Activated CD4-positive, alpha-beta T cell treated with anti-CD3 and anti-CD28 coated beads, Interleukin-2, amount 10 ng/mL, durations not matched to agents 7 days and 5 days (primary cell): Measurements from ENCODE around the gene PGLYRP4. TPM values are rescaled to one million over a fixed set of nuclear protein-coding genes. Genes with fewer than 3 reads are reported as not detected.
A peak's percentile ranks its signal among the peaks of the same experiment; 100 is the strongest.
"Not testable (repeated sequence)": the region's sequence is repeated elsewhere in the genome, so short reads cannot be mapped to it uniquely, and the experiment has no call there.

Experiments used
- CTCF ChIA-PET: fragments of 350-600 bp; sonication (Branson Sonifier 250); formaldehyde crosslinking; loops from one replicate; lab custom pipeline; 2021; ENCODE audit warnings: antibody characterized with exemption; lab: Charles Lee
- POLR2A ChIA-PET: fragments of 350-600 bp; sonication (Branson Sonifier 250); formaldehyde crosslinking; loops from one replicate; lab custom pipeline; 2021; ENCODE audit warnings: antibody characterized with exemption; lab: Charles Lee
- DNase-seq: peaks from one replicate; pipeline ENCODE4 v3.0.0-alpha.2; 2020
- H3K27ac Mint-ChIP-seq: one replicate; pipeline ENCODE4 v1.8.0; 2021; ENCODE audit warnings: mild to moderate bottlenecking, moderate library complexity, mixed read lengths
- H3K27me3 Mint-ChIP-seq: one replicate; pipeline ENCODE4 v1.8.0; 2021; ENCODE audit warnings: mixed read lengths
- H3K36me3 Mint-ChIP-seq: one replicate; pipeline ENCODE4 v1.8.0; 2021; ENCODE audit warnings: low read depth, mixed read lengths
- H3K4me1 Mint-ChIP-seq: one replicate; pipeline ENCODE4 v1.8.0; 2021; ENCODE audit warnings: mixed read lengths
- H3K4me3 Mint-ChIP-seq: one replicate; pipeline ENCODE4 v1.8.0; 2021; ENCODE audit warnings: mild to moderate bottlenecking, moderate library complexity, mixed read lengths
- H3K9me3 Mint-ChIP-seq: one replicate; pipeline ENCODE4 v1.8.0; 2021; ENCODE audit warnings: mixed read lengths
- total RNA-seq, 2 experiments: library from RNA; stranded (reverse); gene quantifications; one replicate each; pipeline ENCODE4 v1.2.3, GENCODE V29; 2021

Gene PGLYRP4
- total RNA-seq, 2 experiments from 2014 or later: not detected

DNA sequence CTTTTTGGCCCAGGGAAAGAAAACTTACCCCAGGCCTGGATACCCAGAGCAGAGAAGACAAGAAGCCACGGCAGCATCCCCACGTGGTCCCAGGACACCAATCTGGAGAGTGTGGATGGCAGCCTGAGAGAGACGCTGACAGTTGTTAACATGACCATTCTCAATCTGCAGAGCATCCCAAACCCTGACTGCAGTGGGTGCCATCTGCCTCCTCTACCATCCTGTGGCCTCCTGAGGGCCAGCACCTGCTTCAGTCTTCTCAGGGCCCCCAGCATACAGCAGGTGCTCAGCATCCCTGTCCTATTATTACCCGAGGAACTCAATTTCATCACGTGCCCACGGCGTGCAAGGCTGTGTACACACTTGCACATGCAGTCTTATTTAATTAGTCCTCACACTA lies 785 bp downstream of the PGLYRP4 start:
- Mint-ChIP-seq H3K27me3 (peaks cover 26% of the 10 kb centered on the region), H3K4me3 (no peak overlapping the region), H3K4me1 (peaks cover 37% of the 10 kb centered on the region), H3K36me3 (no peaks in the 10 kb centered on the region), H3K9me3 (no peaks in the 10 kb centered on the region), H3K27ac (no peak overlapping the region)
- ChIA-PET POLR2A (no interaction called here), CTCF (no interaction called here)
- DNase-seq: peak; percentile 3

DNA sequence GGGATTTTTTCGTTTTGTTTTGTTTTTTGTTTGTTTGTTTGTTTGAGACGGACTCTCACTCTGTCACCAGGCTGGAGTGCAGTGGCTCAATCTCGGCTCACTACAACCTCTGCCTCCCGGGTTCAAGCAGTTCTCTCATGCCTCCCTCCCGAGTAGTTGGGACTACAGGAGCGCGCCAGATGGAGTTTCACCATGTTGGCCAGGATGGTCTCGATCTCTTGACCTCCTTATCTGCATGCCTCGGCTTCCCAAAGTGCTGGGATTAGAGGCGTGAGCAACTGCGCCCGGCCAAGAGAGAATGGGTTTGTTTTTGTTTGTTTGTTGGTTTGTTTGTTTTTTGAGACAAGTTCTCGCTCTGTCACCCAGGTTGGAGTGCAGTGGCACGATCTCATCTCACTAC lies 1.6 kb downstream of the PGLYRP4 start:
- H3K36me3 Mint-ChIP-seq, DNase-seq, POLR2A ChIA-PET, CTCF ChIA-PET, H3K4me3 Mint-ChIP-seq, H3K9me3 Mint-ChIP-seq, H3K27ac Mint-ChIP-seq: not testable (repeated sequence)
- H3K4me1 Mint-ChIP-seq: peaks cover 42% of the 10 kb centered on the region
- H3K27me3 Mint-ChIP-seq: peaks cover 33% of the 10 kb centered on the region

DNA sequence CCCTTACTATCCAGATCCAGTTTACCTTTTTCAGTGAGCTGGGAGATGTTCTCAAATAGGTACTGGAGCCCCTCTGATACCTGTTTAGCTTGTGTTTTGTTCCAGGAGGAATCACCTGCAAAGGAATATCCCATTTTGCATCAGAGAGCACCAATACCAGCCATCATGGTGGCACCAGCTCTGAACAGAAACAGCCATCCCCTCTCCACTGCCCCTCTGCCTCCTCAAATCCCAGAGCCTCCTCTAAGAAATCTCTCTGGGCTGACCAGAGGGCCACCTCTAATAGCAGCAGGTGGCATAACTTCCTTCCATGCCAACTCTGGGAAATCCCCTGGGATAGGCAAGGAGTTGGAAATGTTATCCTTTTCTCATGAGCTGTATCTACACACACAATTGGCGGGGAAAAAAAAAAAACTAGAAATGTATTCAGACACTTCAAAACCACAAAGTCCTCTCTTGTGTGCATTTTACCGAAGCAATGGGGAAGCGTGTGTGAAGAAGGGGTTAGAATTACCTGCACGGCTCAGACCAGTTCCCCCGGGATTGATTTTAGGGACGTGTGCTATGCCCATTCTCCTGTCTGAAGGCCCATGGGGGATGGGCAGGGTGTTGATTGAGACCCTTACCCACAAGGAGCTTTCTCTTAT lies 2.4 kb downstream of the PGLYRP4 start:
- ChIA-PET CTCF (interaction anchor here (0.8 to 1.0 kb wide), 2 partner anchors 9 to 42 kb away, joined by 3 to 4 read pairs; no protein-coding TSS in a partner anchor), POLR2A (no interaction called here)
- Mint-ChIP-seq H3K27me3 (peaks cover 30% of the 10 kb centered on the region), H3K36me3 (no peaks in the 10 kb centered on the region), H3K4me1 (peaks cover 42% of the 10 kb centered on the region), H3K27ac (no peak overlapping the region), H3K4me3 (no peak overlapping the region), H3K9me3 (no peaks in the 10 kb centered on the region)
- DNase-seq: no peak

DNA sequence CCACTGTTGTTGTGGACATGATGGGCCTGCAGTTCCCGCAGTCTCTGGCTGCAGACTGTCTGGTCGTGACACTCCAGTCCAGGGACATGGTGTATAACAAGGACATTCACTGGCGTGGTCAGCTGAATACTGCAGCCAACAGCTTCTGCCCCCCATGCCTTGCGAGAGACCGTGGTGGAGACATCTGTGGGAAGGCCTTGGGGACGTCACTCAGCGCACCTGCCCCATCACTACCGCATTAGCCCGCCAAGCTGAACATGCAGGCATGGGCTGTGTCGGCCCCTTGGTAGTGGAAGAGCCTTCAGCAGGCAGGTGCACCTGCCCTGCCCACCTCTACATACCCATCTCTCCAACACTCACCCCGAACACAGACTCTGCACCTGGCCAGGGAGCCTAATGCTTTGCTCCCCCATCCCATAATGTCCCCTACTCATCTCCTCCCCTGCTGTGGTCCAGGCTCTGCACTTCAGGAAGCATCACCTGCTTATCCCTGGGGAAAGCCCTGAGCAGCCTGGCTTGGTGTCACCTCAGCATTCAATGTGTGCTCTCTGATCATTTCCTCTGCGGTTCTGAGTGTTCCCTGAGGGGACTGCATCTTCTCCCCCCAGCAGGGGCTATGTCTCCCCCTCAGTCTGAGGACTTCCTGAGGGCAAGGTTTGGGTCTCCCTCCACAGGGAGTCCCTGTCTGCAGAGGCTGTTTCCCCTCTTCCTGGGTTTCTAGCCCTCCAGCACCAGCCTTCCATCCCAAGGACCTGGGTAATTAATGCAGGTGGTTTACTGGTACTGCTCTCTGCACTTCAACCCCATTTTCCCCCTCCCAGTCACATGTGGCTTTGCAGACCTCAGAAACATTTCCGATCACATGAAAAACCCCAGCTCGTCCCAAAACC lies 3.2 kb downstream of the PGLYRP4 start:
- Mint-ChIP-seq H3K27ac (peak overlapping the region; percentile 4), H3K4me1 (peaks cover 47% of the 10 kb centered on the region), H3K27me3 (peaks cover 26% of the 10 kb centered on the region), H3K4me3 (no peak overlapping the region), H3K9me3 (no peaks in the 10 kb centered on the region), H3K36me3 (no peaks in the 10 kb centered on the region)
- POLR2A ChIA-PET: no interaction called here
- no peak for DNase-seq
- CTCF ChIA-PET: interaction anchor here (0.9 to 1.3 kb wide), 3 partner anchors 12 to 57 kb away, joined by 3 to 5 read pairs (median 3); partner anchors contain the start of gene S100A9

DNA sequence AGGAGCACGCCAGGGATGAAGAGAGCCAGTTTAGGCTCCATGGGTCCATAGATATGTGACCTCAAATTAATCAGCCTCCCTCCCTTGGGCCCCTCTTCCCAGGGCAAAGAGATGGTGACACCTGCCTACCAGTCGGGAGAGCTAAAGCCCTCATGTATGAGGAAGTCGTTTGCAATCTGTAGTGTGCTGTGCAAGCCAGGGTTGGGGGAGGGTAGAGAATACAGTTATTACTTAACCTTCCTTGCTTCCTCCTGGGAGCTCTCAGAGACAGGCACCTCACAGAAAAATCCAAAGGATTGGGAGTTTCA lies 4.0 kb downstream of the PGLYRP4 start:
- POLR2A ChIA-PET: no interaction called here
- Mint-ChIP-seq H3K27ac (no peak overlapping the region), H3K4me3 (no peak overlapping the region), H3K9me3 (no peaks in the 10 kb centered on the region), H3K36me3 (no peaks in the 10 kb centered on the region), H3K27me3 (peaks cover 26% of the 10 kb centered on the region), H3K4me1 (peaks cover 54% of the 10 kb centered on the region)
- CTCF ChIA-PET: interaction anchor here (0.9 to 1.3 kb wide), 2 partner anchors 13 to 56 kb away, joined by 3 to 5 read pairs; partner anchors contain the start of gene S100A9
- no peak for DNase-seq

DNA sequence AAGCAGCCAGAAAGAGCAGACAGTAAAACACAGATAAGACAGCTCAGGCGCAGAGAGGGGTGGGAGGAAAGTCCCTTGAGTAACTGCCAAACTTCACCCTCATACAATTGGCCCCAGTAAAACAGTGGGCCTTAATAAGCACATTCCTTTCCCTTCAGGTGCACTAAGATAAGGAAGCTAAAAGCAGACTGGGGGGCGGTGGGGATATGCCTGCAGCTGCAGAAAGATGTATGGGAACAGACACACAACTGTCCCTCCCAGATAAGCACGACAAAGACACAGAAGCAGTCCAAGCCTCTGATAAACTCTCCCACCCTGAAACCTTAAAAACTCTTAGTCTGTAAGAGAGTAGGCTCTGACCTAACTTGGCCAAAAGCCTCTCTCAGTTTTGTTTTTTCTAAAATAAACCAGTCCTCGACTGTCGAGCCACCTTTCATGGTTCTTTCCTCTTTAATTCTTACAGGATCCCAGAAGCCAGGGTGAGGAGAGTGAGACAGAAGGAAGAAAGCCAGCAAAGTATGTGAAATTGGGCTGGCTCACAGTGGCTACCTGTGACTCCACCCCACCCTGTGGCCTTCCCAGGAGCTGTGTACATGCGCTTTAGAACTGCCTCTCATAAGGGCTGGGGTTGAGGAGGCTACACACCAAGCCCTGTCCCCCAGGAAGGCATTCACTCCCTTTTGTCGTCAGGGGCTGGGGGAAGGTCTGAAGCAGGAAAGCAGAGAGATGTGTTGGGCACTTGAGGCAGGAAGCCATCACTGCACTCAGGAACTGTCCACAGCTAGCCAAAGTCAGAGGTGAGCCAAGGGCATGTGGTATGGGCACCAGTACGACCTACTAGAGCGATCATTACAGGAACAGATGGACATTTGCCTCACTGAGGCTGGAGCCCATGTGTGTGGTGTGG lies 4.6 kb downstream of the PGLYRP4 start:
- Mint-ChIP-seq H3K36me3 (no peaks in the 10 kb centered on the region), H3K27me3 (peaks cover 25% of the 10 kb centered on the region), H3K27ac (no peak overlapping the region), H3K9me3 (no peaks in the 10 kb centered on the region), H3K4me1 (peaks cover 59% of the 10 kb centered on the region), H3K4me3 (no peak overlapping the region)
- ChIA-PET CTCF (interaction anchor here (0.6 to 1.3 kb wide), 2 partner anchors 13 to 395 kb away, joined by 3 to 5 read pairs; partner anchors contain the start of gene S100A9), POLR2A (no interaction called here)
- no peak for DNase-seq

DNA sequence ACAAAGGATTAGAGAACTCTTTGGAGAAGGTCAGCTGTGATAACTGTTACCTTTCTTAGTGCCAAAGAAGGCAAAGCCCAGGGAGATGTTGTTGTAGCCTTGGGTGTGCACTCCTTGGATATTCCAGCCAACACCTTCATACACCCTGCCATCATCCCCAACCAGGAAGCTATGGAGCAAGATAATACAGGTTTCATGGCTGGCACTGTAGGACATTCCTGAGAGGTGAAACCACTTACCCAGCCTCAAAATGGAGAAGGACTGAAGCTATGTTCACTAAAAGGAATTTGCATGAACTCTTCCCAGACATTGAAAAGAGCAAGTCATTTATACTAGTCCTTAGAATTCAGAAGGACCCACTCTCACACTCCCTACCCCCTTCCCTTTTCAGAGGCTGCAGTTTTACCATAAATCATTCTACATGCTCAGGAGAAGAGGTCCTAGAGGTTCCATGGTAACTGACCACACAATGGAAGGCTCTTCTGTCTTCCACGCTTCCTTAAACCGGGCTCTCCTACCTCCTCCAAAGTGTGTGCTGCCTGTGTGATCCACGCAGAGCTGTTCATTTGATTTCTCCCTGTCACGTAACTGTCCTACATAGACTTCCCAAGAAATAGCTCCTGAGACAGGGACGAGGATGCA lies 5.5 kb downstream of the PGLYRP4 start:
- CTCF ChIA-PET: no interaction called here
- H3K27me3 Mint-ChIP-seq: peaks cover 26% of the 10 kb centered on the region
- H3K4me3 Mint-ChIP-seq: no peak overlapping the region
- DNase-seq: no peak
- no peak overlapping the region for H3K27ac Mint-ChIP-seq
- H3K9me3 Mint-ChIP-seq: no peaks in the 10 kb centered on the region
- H3K36me3 Mint-ChIP-seq: no peaks in the 10 kb centered on the region
- peaks cover 59% of the 10 kb centered on the region for H3K4me1 Mint-ChIP-seq
- POLR2A ChIA-PET: no interaction called here

DNA sequence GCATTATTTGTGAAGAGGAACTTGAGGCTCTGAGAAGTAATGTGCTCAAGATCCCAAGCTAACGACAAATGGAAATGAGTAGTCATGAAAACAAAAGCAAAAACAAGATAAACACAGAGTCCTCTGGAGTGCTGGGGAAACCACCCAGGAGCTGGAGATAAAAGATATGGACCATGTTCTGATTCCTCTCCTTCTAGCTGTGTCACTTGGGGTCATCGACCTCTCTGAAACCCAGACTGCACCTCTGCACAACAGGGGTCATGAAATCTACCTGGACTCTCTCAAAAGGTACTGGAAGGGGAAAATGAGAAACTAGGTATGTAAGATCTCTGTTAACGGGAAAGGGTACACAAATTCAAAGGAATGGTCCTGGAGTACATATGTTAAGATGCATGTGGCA lies 6.5 kb downstream of the PGLYRP4 start:
- no peak overlapping the region for H3K4me3 Mint-ChIP-seq
- no peaks in the 10 kb centered on the region for H3K36me3 Mint-ChIP-seq
- ChIA-PET POLR2A (no interaction called here), CTCF (interaction anchor here (1.0 kb wide), 1 partner anchor 13 kb away, joined by 5 read pairs; no protein-coding TSS in a partner anchor)
- peaks cover 59% of the 10 kb centered on the region for H3K4me1 Mint-ChIP-seq
- H3K27me3 Mint-ChIP-seq: peaks cover 27% of the 10 kb centered on the region
- no peak overlapping the region for H3K27ac Mint-ChIP-seq
- DNase-seq: no peak
- H3K9me3 Mint-ChIP-seq: no peaks in the 10 kb centered on the region

DNA sequence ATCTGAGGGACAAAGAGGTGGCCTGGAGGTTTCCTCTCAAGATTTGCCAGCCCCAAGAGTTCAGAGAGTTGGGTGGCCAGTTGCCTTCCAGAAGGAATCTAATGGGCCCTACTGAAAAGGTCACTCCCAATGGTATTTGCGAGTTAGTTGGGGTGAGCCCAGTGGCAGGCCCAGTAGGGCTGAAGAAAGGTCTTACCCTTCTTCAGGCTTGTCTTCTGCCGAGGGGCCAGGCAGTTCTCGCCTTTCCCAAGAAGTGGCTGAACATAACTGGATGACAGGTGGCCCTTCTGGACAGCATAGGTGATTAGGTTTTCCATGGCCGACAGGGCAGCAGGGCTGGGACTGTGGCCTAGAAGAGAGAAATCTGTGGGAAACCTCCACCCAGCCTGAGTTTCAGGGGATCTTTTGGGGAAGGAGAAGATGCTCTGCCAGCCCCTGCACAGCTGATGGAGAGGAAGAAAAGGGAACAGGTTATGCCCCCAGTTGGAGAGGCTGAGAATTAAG lies 7.2 kb downstream of the PGLYRP4 start:
- CTCF ChIA-PET: interaction anchor here (1.0 kb wide), 1 partner anchor 12 kb away, joined by 5 read pairs; no protein-coding TSS in a partner anchor
- H3K9me3 Mint-ChIP-seq: no peaks in the 10 kb centered on the region
- no peak overlapping the region for H3K4me3 Mint-ChIP-seq
- H3K4me1 Mint-ChIP-seq: peaks cover 57% of the 10 kb centered on the region
- DNase-seq: no peak
- POLR2A ChIA-PET: no interaction called here
- H3K36me3 Mint-ChIP-seq: no peaks in the 10 kb centered on the region
- peaks cover 24% of the 10 kb centered on the region for H3K27me3 Mint-ChIP-seq
- no peak overlapping the region for H3K27ac Mint-ChIP-seq

DNA sequence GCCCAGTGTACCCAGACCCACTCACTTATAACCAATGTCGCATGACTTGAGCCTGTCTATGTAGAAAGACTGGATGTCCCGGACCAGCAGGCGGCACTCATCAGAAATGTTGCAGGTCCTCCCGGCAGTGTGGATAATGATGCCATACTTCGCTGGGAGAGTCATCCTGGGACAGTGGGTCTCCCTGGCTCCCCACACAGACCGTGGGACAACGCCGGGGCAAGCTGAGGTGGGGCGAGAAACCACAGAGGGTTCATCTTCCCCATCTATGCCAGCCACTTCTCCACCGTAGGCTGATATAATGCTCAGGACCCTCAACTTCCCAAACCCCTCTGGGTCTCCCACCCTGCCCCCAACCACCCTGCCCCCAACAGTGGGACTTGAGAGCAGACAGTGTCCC lies 8.3 kb downstream of the PGLYRP4 start:
- Mint-ChIP-seq H3K4me1 (peaks cover 46% of the 10 kb centered on the region), H3K27ac (no peak overlapping the region), H3K4me3 (no peak overlapping the region), H3K9me3 (no peaks in the 10 kb centered on the region), H3K27me3 (peaks cover 20% of the 10 kb centered on the region), H3K36me3 (no peaks in the 10 kb centered on the region)
- no peak for DNase-seq
- POLR2A ChIA-PET: no interaction called here
- CTCF ChIA-PET: no interaction called here

DNA sequence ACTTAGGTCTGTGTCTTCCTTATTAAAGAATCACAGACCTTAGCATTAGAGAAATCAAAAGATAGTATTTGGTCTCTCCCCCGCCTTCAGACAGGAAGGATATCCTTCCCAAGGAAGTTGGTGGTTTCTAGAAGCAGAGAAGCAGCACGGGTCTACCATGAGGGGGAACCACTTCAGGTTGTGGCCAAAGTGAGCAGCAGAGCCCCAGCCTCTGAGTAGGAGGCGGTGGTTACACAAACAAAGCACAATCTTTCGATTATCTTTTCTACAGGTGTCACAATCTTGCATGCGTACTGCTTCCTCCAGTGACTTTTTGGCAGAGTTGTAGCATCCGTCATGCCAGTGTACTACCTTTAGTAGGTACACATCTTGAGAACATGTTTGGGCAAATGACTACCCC lies 8.8 kb downstream of the PGLYRP4 start:
- Mint-ChIP-seq H3K4me1 (peaks cover 40% of the 10 kb centered on the region), H3K27ac (no peak overlapping the region), H3K9me3 (no peaks in the 10 kb centered on the region), H3K36me3 (no peaks in the 10 kb centered on the region), H3K27me3 (peaks cover 22% of the 10 kb centered on the region), H3K4me3 (no peak overlapping the region)
- DNase-seq: no peak
- ChIA-PET CTCF (no interaction called here), POLR2A (no interaction called here)
